Lower leg skin (tissue), 4 donors: ENCODE data around the gene PVALB. TPM values are rescaled to one million over a fixed set of nuclear protein-coding genes. Genes with fewer than 3 reads are reported as not detected.

Experiments used
- DNase-seq, 2 donors: peaks; one replicate each; pipeline ENCODE4 v3.0.0-alpha.2; 2019; ENCODE audit warnings: low spot score in 2 of 2
- H3K4me3 ChIP-seq: fragments of 200-600 bp; sonication (generic); 2 replicates; pipeline ENCODE4 v1.5.1; 2017; ENCODE audit warnings: mild to moderate bottlenecking, low read depth; ENCODE audit not compliant: poor library complexity, severe bottlenecking
- POLR2A ChIP-seq, 2 donors: fragments of 450-650 bp; IDR thresholded peaks; one replicate each; pipeline ENCODE4 v1.6.1; 2016 to 2017; ENCODE audit warnings: antibody characterized with exemption in 2 of 2, mild to moderate bottlenecking in 1 of 2, moderate library complexity in 1 of 2
- WGBS, 2 donors: methylation state at CpG; one replicate each; pipeline ENCODE4 v1.1.5; 2018; 5-methylcytosine and 5-hydroxymethylcytosine counted together
- intact Hi-C: fragments of 100-400 bp; cut with DNase I; formaldehyde crosslinking; loops from one replicate; pipeline ENCODE4 v1.15.0; 2023; ENCODE audit warnings: low total_unique reads
- total RNA-seq, 4 donors: library from RNA; depleted of rRNA; stranded (reverse); fragments of >200 nt; gene quantifications; one replicate each; pipeline ENCODE4 v1.1.0, GENCODE V29; 2016
- TF ChIP-seq, protein P1 (sequence below), 3 donors: fragments of 450-650 bp; IDR thresholded peaks; one replicate each; pipeline ENCODE4 v1.5.1; 2016; ENCODE audit warnings: antibody characterized with exemption in 3 of 3, mild to moderate bottlenecking in 3 of 3, moderate library complexity in 2 of 3

The PVALB gene
- total RNA-seq, 4 donors from 2014 or later: not detected

DNA sequence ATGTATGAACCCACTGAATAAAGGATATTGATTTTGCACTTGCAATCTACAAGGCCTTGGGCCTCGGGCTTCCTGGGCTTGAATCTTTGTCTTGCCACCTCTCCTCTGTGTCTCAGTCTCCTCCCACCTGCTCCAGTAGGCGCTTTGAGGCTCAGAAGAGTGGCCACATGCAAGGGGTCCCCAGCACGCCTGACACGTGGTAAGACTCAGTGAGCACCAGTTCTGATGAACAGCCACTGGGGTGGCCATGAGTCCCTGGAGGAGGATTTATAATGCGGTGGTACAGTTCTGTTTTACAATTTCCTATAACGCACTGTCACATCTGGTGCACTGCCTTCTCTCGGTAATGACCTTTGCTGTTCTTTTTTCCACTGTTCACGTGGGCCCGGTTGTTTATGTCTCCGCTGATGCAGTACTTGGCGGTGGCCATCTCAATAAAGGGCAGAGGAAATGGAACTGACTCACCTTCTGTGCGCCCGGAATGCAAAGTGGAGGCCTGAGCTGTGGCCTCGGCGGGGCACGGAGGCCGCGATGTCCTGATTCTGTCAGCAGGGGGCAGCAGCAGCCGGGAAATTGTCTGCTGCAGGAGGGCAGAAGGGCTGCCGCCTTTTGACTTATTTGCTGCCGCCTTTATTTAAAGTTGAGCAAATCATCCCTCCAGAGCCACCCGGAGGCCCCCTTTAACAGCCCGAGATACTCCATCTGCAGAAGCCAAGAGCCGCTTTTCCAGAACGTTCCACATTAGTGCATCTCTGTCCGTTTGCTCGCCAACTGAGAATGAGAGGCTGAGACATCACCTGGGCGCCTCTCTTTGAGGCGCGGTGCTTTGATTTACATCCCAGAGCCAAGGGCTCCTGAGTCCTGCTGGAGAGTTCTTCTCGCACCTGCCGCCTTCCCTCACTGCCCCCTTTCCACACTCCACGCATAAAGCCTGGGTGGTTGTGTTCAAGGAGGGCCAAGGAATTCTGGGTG, 34.9 kb downstream of the PVALB start:
- peak; percentile 65 to 95 for DNase-seq
- intact Hi-C loops: loop anchor here (5.0 to 10.0 kb wide), 2 partner anchors 75 to 203 kb away; no protein-coding TSS in a partner anchor
- WGBS, 2 donors: 18 to 19% methylated on average over 33 of the region's 33 CpGs
- H3K4me3 ChIP-seq: no peak overlapping the region
- TF ChIP-seq, protein P1, sequence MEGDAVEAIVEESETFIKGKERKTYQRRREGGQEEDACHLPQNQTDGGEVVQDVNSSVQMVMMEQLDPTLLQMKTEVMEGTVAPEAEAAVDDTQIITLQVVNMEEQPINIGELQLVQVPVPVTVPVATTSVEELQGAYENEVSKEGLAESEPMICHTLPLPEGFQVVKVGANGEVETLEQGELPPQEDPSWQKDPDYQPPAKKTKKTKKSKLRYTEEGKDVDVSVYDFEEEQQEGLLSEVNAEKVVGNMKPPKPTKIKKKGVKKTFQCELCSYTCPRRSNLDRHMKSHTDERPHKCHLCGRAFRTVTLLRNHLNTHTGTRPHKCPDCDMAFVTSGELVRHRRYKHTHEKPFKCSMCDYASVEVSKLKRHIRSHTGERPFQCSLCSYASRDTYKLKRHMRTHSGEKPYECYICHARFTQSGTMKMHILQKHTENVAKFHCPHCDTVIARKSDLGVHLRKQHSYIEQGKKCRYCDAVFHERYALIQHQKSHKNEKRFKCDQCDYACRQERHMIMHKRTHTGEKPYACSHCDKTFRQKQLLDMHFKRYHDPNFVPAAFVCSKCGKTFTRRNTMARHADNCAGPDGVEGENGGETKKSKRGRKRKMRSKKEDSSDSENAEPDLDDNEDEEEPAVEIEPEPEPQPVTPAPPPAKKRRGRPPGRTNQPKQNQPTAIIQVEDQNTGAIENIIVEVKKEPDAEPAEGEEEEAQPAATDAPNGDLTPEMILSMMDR (IDR thresholded peaks at IDR 0.05): peak in 1 of 3 donors; percentile 79
- no peak for TF ChIP-seq POLR2A (IDR thresholded peaks at IDR 0.05)

DNA sequence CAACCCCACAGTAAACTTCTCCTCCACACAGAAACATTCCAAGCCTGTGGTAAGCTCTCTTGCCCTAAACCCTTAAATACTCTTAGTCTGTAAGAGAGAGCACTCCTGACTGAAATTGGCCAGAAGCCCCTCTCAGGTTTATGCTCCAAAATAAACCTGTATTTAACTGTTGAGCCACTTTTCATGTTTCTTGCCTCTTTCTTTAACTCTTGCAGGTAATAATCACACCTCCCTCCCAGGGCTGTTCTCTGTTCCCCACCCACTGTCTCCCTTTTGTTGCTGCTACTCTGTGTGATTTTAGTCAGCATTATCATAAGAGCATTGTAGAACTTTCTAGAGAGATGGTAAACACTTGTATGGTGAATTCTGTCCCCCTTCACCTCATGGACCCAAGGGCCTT, 38.8 kb downstream of the PVALB start:
- intact Hi-C loops: loop anchor here (10.0 kb wide), 1 partner anchor 233 kb away; no protein-coding TSS in a partner anchor

DNA sequence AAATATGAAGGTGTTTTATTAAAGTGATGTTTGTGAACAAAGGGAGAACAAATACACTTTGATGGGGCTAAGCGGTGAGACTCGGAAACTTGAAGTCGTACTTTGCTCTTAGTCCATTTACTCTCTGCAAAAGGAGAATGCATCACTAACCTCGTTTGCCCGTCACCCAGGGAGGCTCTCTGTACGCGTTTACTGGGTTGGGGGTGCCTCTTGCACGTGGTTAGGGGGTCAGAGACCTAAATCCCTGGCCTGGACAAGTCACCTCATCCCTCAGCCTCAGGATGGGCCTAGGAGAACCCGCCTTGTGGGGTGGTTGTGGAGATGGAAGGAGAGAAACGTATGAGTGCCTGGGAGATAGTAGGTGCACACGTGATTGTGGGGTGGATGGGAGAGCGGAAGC, 40.1 kb downstream of the PVALB start:
- TF ChIP-seq, protein P1 (IDR thresholded peaks at IDR 0.05): no peak
- no peak for DNase-seq
- intact Hi-C loops: loop anchor here (10.0 kb wide), 1 partner anchor 232 kb away; no protein-coding TSS in a partner anchor
- H3K4me3 ChIP-seq: no peak overlapping the region
- 62 to 66% methylated on average over 12 of the region's 12 CpGs for WGBS, 2 donors

More for the DNA sequence above, 38.8 kb downstream of the PVALB start:
- H3K4me3 ChIP-seq: no peak overlapping the region
- no peak for DNase-seq
- no peak for TF ChIP-seq POLR2A (IDR thresholded peaks at IDR 0.05)
- TF ChIP-seq, protein P1 (IDR thresholded peaks at IDR 0.05): no peak

DNA sequence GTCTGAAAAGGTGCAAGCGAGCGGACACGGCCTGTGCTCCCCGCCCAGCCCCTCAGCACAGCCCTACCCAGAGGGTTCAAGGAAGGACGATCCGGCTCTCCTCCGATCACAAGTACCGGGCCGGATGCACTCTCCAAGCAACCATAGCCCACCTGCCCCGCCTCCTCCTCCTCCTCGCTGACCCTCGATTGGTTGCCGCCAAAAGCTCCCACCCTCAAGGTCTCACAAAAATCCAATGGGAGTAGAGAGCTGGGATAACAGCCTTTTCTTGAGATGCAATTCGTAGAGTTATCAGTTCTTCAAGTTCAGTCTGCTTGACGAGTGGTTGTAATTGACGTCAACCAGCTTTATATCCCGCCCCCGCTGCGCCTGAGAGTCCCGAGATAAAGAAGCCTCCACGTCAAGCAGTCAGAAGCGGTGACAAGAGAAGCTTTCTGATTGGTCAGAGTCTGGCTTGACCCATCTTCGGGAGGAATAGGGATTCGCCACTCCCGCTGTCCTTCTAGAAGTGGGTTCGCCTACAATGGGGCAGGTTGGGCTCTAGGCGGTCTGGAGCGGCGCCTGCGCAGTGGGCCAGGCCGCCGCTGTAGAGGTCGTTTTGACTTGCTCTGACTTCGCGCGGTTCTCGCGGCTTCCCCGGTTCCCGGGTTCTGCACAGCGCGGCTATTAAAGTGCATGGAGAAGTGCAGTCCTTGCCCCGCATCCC, 40.7 kb downstream of the PVALB start, which contains the start of gene IFT27:
Gene IFT27 (minus strand): TSS at position 156 of the 706 bp plus-strand sequence. CDS start 412 bp downstream, outside the sequence.
- intact Hi-C loops: loop anchor here (10.0 kb wide), 1 partner anchor 231 kb away; no protein-coding TSS in a partner anchor
- peak; percentile 99 to 100 for DNase-seq
- WGBS, 2 donors: 0 to 2% methylated on average over 39 to 43 of the region's 43 CpGs
- H3K4me3 ChIP-seq: peak within 1 kb of the TSS; percentile 53
- no peak for TF ChIP-seq POLR2A (IDR thresholded peaks at IDR 0.05)
- TF ChIP-seq, protein P1 (IDR thresholded peaks at IDR 0.05): no peak

DNA sequence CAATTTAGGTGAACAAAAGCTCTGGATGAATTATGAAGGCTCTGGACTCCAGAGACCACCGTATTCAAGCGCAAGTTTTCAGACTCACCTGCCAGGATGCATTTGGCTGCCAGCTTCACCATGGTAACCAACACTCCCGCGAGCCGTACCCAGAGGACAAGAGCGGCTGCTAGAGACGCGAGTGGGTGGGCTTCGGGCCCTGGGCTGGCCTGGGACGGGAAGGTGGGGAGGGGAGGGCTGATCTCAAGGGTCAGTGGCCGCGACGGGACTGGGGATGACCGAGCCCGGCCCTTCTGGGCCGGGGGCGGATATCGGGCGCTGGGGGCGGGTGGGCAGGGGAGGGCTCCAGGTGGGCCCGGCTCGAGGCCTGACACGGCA, 41.3 kb downstream of the PVALB start:
- DNase-seq: peak in 1 of 2 donors; percentile 89
- intact Hi-C loops: loop anchor here (10.0 kb wide), 1 partner anchor 231 kb away; no protein-coding TSS in a partner anchor
- H3K4me3 ChIP-seq: peak overlapping the region; percentile 53
- TF ChIP-seq, protein P1 (IDR thresholded peaks at IDR 0.05): no peak
- TF ChIP-seq POLR2A (IDR thresholded peaks at IDR 0.05): no peak
- WGBS, 2 donors: 0 to 2% methylated on average over 2 to 21 of the region's 23 CpGs
